Caco-2 (cell line): ENCODE measurements around the gene DPP4. TPM values are rescaled to one million over a fixed set of nuclear protein-coding genes. Genes with fewer than 3 reads are reported as not detected.

Experiments
- BruUV-seq: library from RNA; stranded (reverse); fragments of 400-500 nt; replicated peaks from 2 replicates; lab custom pipeline; 2021; lab: Mats Ljungman, UMichigan
- CTCF ChIA-PET: fragments of 300-600 bp; sonication (Branson Sonifier 250); formaldehyde crosslinking; loops from one replicate; lab custom pipeline; 2022; ENCODE audit warnings: antibody characterized with exemption; lab: Charles Lee
- POLR2A ChIA-PET: fragments of 300-600 bp; sonication (Branson Sonifier 250); formaldehyde crosslinking; loops from one replicate; lab custom pipeline; 2022; ENCODE audit warnings: antibody characterized with exemption; lab: Charles Lee
- DNase-seq, 2 experiments: peaks; one replicate each; pipeline versions ENCODE4 v3.0.0 to v3.0.0-alpha.2; 2020 to 2022
- H3K27me3 ChIP-seq: replicated peaks from 2 replicates; pipeline ENCODE4 v1.6.0; 2011; ENCODE audit warnings: low read length; ENCODE audit not compliant: control insufficient read depth, insufficient read depth
- H3K36me3 ChIP-seq: 2 replicates; pipeline ENCODE4 v1.5.1; 2011; ENCODE audit warnings: low read length; ENCODE audit not compliant: control insufficient read depth, insufficient read depth
- H3K4me1 ChIP-seq: fragments of 250-450 bp; sonication (Bioruptor Pico); 2 replicates; pipeline ENCODE4 v1.5.1; 2020; ENCODE audit warnings: mild to moderate bottlenecking
- H3K4me3 ChIP-seq: 2 replicates; pipeline ENCODE4 v1.5.1; 2011; ENCODE audit warnings: low read depth, mild to moderate bottlenecking, control low read depth, low read length
- H3K9me3 ChIP-seq: fragments of 250-450 bp; sonication (Bioruptor Pico); 2 replicates; pipeline ENCODE4 v1.5.1; 2020; ENCODE audit warnings: mild to moderate bottlenecking, moderate library complexity
- H3K27ac Mint-ChIP-seq: one replicate; pipeline ENCODE4 v1.8.0; 2022; ENCODE audit warnings: mixed read lengths; ENCODE audit not compliant: unreplicated experiment
- H3K27me3 Mint-ChIP-seq: one replicate; pipeline ENCODE4 v1.8.0; 2022; ENCODE audit warnings: mixed read lengths; ENCODE audit not compliant: insufficient read depth, unreplicated experiment
- H3K36me3 Mint-ChIP-seq: one replicate; pipeline ENCODE4 v1.8.0; 2022; ENCODE audit warnings: mild to moderate bottlenecking, mixed read lengths; ENCODE audit not compliant: insufficient read depth, unreplicated experiment
- H3K4me1 Mint-ChIP-seq: one replicate; pipeline ENCODE4 v1.8.0; 2022; ENCODE audit warnings: low read depth, mixed read lengths; ENCODE audit not compliant: unreplicated experiment
- H3K4me3 Mint-ChIP-seq: one replicate; pipeline ENCODE4 v1.8.0; 2022; ENCODE audit warnings: mild to moderate bottlenecking, moderate library complexity, mixed read lengths; ENCODE audit not compliant: unreplicated experiment
- H3K9me3 Mint-ChIP-seq: one replicate; pipeline ENCODE4 v1.8.0; 2022; ENCODE audit warnings: mixed read lengths; ENCODE audit not compliant: unreplicated experiment
- intact Hi-C: fragments of 100-400 bp; cut with micrococcal nuclease; formaldehyde crosslinking; loops from one replicate; pipeline ENCODE4 v1.10.0; 2022; ENCODE audit not compliant: unreplicated experiment
- total RNA-seq: library from RNA; stranded (reverse); gene quantifications from 2 replicates; pipeline ENCODE4 v1.2.3, GENCODE V29; 2022
- TF ChIP-seq, protein P1 (sequence below), 2 experiments: fragments of 200-600 bp in 1 of 2; IDR thresholded peaks; 1 replicate in 1 of 2; 2 replicates in 1 of 2; pipeline versions ENCODE4 v1.5.1 to v1.8.0; 2011 to 2022; ENCODE audit warnings: antibody characterized with exemption in 1 of 2, control low read depth in 1 of 2, inconsistent platforms in 1 of 2, low read depth in 1 of 2, low read length in 1 of 2, mild to moderate bottlenecking in 1 of 2, moderate library complexity in 1 of 2; ENCODE audit not compliant: insufficient read depth in 1 of 2, severe bottlenecking in 1 of 2, unreplicated experiment in 1 of 2

DPP4 gene
- total RNA-seq, 1 experiment from 2014 or later: 190 TPM

DNA sequence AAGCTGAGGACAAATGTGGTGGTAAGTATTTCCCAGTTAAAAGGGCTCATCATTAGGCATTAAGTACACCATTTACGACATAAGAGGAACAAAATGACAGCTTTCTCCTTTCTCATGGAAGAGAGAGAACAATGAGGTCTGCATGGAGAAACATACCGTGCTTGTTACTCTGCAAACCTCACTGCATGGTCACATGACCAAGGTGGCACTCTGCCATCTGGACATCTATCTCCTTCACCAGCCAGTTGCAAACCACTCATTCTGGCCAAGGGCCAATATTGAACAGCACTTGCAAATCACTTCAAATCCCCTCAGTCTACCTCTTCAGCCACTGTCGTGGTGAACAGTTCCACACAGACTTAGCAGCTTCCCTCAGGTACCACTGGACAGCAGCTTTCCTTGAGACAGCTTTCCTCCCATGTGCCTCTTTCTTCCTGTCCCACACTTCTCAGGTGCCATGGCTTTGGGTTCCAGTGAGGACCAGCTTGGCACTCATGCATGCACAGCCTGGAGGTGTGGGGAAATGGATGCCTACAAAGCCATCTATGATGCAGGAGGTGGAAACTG, 29.5 kb upstream of the DPP4 start:
- Histone ChIP-seq H3K4me1 (peaks cover 35% of the 10 kb centered on the region), H3K4me3 (no peak overlapping the region), H3K27me3 (no peaks in the 10 kb centered on the region), H3K36me3 (no peaks in the 10 kb centered on the region), H3K9me3 (no peaks in the 10 kb centered on the region)
- ChIA-PET POLR2A (no interaction called here), CTCF (interaction anchor here (1.0 kb wide), 1 partner anchor 21 kb away, joined by 3 read pairs; no protein-coding TSS in a partner anchor)
- no peak overlapping the region for H3K4me3 Mint-ChIP-seq
- BruUV-seq: no TSS peak
- DNase-seq: no peak
- no peak overlapping the region for H3K27ac Mint-ChIP-seq
- H3K27me3 Mint-ChIP-seq: no peaks in the 10 kb centered on the region
- no peaks in the 10 kb centered on the region for H3K36me3 Mint-ChIP-seq
- TF ChIP-seq, protein P1, sequence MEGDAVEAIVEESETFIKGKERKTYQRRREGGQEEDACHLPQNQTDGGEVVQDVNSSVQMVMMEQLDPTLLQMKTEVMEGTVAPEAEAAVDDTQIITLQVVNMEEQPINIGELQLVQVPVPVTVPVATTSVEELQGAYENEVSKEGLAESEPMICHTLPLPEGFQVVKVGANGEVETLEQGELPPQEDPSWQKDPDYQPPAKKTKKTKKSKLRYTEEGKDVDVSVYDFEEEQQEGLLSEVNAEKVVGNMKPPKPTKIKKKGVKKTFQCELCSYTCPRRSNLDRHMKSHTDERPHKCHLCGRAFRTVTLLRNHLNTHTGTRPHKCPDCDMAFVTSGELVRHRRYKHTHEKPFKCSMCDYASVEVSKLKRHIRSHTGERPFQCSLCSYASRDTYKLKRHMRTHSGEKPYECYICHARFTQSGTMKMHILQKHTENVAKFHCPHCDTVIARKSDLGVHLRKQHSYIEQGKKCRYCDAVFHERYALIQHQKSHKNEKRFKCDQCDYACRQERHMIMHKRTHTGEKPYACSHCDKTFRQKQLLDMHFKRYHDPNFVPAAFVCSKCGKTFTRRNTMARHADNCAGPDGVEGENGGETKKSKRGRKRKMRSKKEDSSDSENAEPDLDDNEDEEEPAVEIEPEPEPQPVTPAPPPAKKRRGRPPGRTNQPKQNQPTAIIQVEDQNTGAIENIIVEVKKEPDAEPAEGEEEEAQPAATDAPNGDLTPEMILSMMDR (IDR thresholded peaks at IDR 0.05; ENCODE audit: insufficient read depth in 1 of 2, low read depth in 1 of 2, low read length in 1 of 2, severe bottlenecking in 1 of 2, unreplicated experiment in 1 of 2): no peak
- intact Hi-C loops: no loop called here
- H3K4me1 Mint-ChIP-seq: peaks cover 23% of the 10 kb centered on the region
- peaks cover 21% of the 10 kb centered on the region for H3K9me3 Mint-ChIP-seq

DNA sequence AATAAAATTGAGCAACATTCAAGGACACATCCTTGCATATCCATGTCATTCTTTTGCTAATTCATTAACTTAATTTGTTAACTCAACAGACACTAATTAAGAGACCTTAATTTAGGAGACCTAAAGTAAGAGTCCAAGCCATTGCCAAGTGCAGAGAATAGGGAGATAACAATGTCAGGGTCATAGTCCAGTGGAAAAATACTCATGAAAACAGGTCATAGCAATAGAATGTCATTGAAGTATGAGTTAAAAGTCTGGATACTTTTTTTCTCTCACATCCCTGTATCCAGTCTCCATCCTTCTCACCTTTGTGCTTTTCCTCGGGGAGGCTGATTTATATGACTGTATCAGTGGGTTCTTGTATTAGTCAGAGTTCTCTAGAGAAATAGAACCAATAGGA, 26.6 kb upstream of the DPP4 start:
- H3K4me1 ChIP-seq: peaks cover 11% of the 10 kb centered on the region
- Mint-ChIP-seq H3K9me3 (peaks cover 21% of the 10 kb centered on the region), H3K36me3 (no peaks in the 10 kb centered on the region), H3K27ac (no peak overlapping the region), H3K27me3 (no peaks in the 10 kb centered on the region), H3K4me1 (peaks cover 16% of the 10 kb centered on the region), H3K4me3 (no peak overlapping the region)
- TF ChIP-seq, protein P1 (IDR thresholded peaks at IDR 0.05; ENCODE audit: insufficient read depth in 1 of 2, low read depth in 1 of 2, low read length in 1 of 2, severe bottlenecking in 1 of 2, unreplicated experiment in 1 of 2): no peak
- ChIA-PET CTCF (no interaction called here), POLR2A (no interaction called here)
- no peak overlapping the region for H3K4me3 ChIP-seq
- no TSS peak for BruUV-seq
- intact Hi-C loops: no loop called here
- no peaks in the 10 kb centered on the region for H3K9me3 ChIP-seq
- no peak for DNase-seq
- no peaks in the 10 kb centered on the region for H3K36me3 ChIP-seq
- no peaks in the 10 kb centered on the region for H3K27me3 ChIP-seq

- CTCF ChIA-PET: no interaction called here
These were observed 25.8 kb upstream of the DPP4 start for GRCh38 chr2:162099836-162100235.

More at GRCh38 chr2:162099836-162100235, 25.8 kb upstream of the DPP4 start:
- TF ChIP-seq, protein P1 (IDR thresholded peaks at IDR 0.05; ENCODE audit: insufficient read depth in 1 of 2, low read depth in 1 of 2, low read length in 1 of 2, severe bottlenecking in 1 of 2, unreplicated experiment in 1 of 2): no peak
- Histone ChIP-seq H3K4me1 (peaks cover 11% of the 10 kb centered on the region), H3K36me3 (no peaks in the 10 kb centered on the region), H3K4me3 (no peak overlapping the region), H3K9me3 (no peaks in the 10 kb centered on the region), H3K27me3 (no peaks in the 10 kb centered on the region)
- no peaks in the 10 kb centered on the region for H3K27me3 Mint-ChIP-seq
- H3K9me3 Mint-ChIP-seq: peaks cover 21% of the 10 kb centered on the region
- intact Hi-C loops: no loop called here
- H3K36me3 Mint-ChIP-seq: no peaks in the 10 kb centered on the region
- no peak for DNase-seq
- H3K4me3 Mint-ChIP-seq: no peak overlapping the region
- POLR2A ChIA-PET: no interaction called here
- peaks cover 16% of the 10 kb centered on the region for H3K4me1 Mint-ChIP-seq
- no peak overlapping the region for H3K27ac Mint-ChIP-seq
- BruUV-seq: no TSS peak
